Small intestine (tissue), 7 donors: ENCODE measurements around the gene STARD3. TPM values are rescaled to one million over a fixed set of nuclear protein-coding genes. Genes with fewer than 3 reads are reported as not detected.

Experiments
- DNase-seq, 2 donors: peaks; one replicate each; pipeline versions ENCODE4 v3.0.0 to v3.0.0-alpha.2; 2013
- FAIRE-seq: peaks from 2 replicates; lab custom pipeline; 2012; peaks lifted over from hg19 to GRCh38; lab: Jason Lieb, UNC
- H3K27ac ChIP-seq, 3 donors: one replicate each; pipeline ENCODE4 v1.5.1; 2013; ENCODE audit warnings: low read length in 2 of 3, mild to moderate bottlenecking in 2 of 3, control low read depth in 1 of 3, inconsistent platforms in 1 of 3, low read depth in 1 of 3, moderate library complexity in 1 of 3
- H3K27me3 ChIP-seq, 3 donors: one replicate each; pipeline ENCODE4 v1.6.1; 2013; ENCODE audit warnings: low read length in 3 of 3, inconsistent platforms in 1 of 3; ENCODE audit not compliant: control insufficient read depth in 3 of 3, insufficient read depth in 3 of 3
- H3K36me3 ChIP-seq, 3 donors: one replicate each; pipeline ENCODE4 v1.6.1; 2013; ENCODE audit warnings: low read length in 3 of 3, inconsistent platforms in 1 of 3, low read depth in 1 of 3, mild to moderate bottlenecking in 1 of 3, moderate library complexity in 1 of 3; ENCODE audit not compliant: control insufficient read depth in 3 of 3, insufficient read depth in 2 of 3
- H3K4me1 ChIP-seq, 3 donors: one replicate each; pipeline ENCODE4 v1.6.1; 2013; ENCODE audit warnings: low read length in 2 of 3, inconsistent platforms in 1 of 3, low read depth in 1 of 3, mild to moderate bottlenecking in 1 of 3, moderate library complexity in 1 of 3; ENCODE audit not compliant: control insufficient read depth in 3 of 3, insufficient read depth in 2 of 3
- H3K4me3 ChIP-seq, 3 donors: one replicate each; pipeline ENCODE4 v1.5.1; 2013; ENCODE audit warnings: low read length in 3 of 3, control low read depth in 1 of 3, inconsistent platforms in 1 of 3, low read depth in 1 of 3, mild to moderate bottlenecking in 1 of 3, moderate library complexity in 1 of 3
- H3K9me3 ChIP-seq, 2 donors: one replicate each; pipeline ENCODE4 v1.6.1; 2013; ENCODE audit warnings: low read depth in 1 of 2, low read length in 1 of 2; ENCODE audit not compliant: control insufficient read depth in 2 of 2, insufficient read depth in 1 of 2
- WGBS, 3 donors: extraction: QIAGEN DNeasy Blood & Tissue Kit; methylation state at CpG; one replicate each; pipeline ENCODE4 v1.1.7; 2013; 5-methylcytosine and 5-hydroxymethylcytosine counted together
- polyA plus RNA-seq, 4 donors: library from polyadenylated mRNA; stranded (reverse) in 3 of 4; unstranded in 1 of 4; fragments of 200-250 nt in 3 of 4; fragments of 120-200 nt in 1 of 4; gene quantifications; one replicate each; pipeline versions ENCODE4 v1.2.1 to v1.2.3, GENCODE V29; 2013
- donor health status: healthy with polysubstance abuse.
- donor health status: control.
- donor health status: control.
- donor health status: Bipolar disorder and iron deficiency.
- donor health status: healthy.

STARD3 gene
- polyA plus RNA-seq, 4 donors = 56.0 to 80.2 (median 67.6) TPM

DNA sequence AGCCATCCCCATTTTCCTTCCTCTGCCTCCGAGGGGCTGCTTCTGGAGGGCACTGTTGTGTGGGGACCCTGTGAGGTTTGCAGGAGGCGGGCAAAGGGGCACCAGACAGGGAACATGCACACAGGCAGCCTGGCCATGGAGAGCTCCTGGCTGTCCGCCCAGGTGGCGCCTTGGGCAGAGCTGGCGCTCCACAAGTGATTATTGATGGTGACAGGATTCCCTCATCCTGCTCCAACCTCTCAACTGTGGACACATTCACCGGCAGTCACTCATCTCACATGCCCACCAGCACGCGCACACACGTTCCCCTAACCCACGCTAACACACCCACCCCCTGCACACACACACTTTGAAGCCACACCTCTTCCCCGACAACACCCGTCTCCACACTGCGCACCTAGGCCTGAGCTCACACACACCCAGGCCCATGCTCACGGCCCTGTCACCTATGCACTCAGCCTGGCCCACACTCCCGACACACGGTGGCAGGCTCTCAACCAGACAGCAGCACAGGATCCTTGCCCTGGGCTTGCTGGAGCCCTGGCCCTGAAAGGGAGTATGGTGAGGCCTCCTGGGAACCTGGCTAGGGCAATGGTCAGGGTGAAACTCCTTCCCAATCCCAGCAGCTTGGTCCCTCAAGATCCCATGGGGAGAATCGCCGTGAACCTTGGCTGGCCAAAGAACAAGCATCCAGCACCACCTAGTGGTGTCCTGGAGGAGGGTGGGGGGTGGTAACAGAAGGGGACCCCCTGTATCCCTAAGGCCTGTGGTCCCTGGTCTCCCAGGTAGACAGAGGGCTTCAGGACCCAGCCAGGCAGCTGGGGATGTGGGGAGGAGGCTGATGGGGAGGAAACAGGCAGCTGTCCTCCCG lies 34.9 kb downstream of the STARD3 start:
- peaks cover 0 to 29% (median 0%) of the 10 kb centered on the region in 3 donors for H3K36me3 ChIP-seq
- H3K27ac ChIP-seq = peak overlapping the region in 2 of 3 donors; percentile 21 to 51
- FAIRE-seq (no peak), DNase-seq (peak; percentile 81 to 84)
- H3K9me3 ChIP-seq = no peaks in the 10 kb centered on the region
- no peak overlapping the region for H3K4me3 ChIP-seq
- WGBS, 3 donors = 17 to 45% (median 23%) methylated on average over 19 of the region's 19 CpGs
- peaks cover 2 to 59% (median 8%) of the 10 kb centered on the region in 3 donors for H3K4me1 ChIP-seq
- peaks cover 0 to 14% (median 2%) of the 10 kb centered on the region in 3 donors for H3K27me3 ChIP-seq

- FAIRE-seq = no peak
- peaks cover 0 to 36% (median 0%) of the 10 kb centered on the region in 3 donors for H3K36me3 ChIP-seq
- no peaks in the 10 kb centered on the region for H3K9me3 ChIP-seq
- no peak for DNase-seq
- peaks cover 0 to 7% (median 2%) of the 10 kb centered on the region in 3 donors for H3K27me3 ChIP-seq
- no peak overlapping the region for H3K4me3 ChIP-seq
- peak overlapping the region in 2 of 3 donors; percentile 21 to 51 for H3K27ac ChIP-seq
- H3K4me1 ChIP-seq = peaks cover 2 to 59% (median 6%) of the 10 kb centered on the region in 3 donors
- WGBS, 3 donors = 78 to 83% (median 81%) methylated on average over 10 to 15 of the region's 15 CpGs
Measured at GRCh38 chr17:39672522-39673334, 35.8 kb downstream of the STARD3 start.

- Histone ChIP-seq H3K27ac (no peak overlapping the region), H3K27me3 (peaks cover 0 to 5% (median 2%) of the 10 kb centered on the region in 3 donors), H3K9me3 (no peaks in the 10 kb centered on the region), H3K4me1 (peaks cover 2 to 64% (median 11%) of the 10 kb centered on the region in 3 donors), H3K4me3 (no peak overlapping the region), H3K36me3 (peaks cover 0 to 38% (median 0%) of the 10 kb centered on the region in 3 donors)
- FAIRE-seq = no peak
- 82 to 84% (median 83%) methylated on average over 13 of the region's 13 CpGs for WGBS, 3 donors
- DNase-seq = no peak
Measured at GRCh38 chr17:39673335-39674081, 36.6 kb downstream of the STARD3 start.

DNA sequence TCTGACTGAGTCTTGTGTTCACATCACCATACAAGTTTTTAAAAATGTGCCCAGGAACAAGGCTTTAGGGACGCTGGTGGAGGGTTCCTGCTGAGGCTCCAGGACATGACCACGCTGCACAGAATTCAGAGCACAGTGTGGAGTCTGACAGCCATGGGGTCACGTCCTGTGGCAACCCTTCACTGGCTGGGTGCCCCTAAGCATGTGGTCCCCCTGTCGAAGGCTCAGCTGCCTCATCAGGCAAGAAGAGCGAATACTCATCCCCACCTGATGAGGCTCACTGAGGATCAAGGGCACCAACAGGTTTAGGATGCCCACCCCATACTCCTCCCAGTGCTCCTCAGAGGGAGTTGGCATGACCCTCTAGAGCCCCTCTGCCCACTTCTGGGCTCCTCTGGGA lies 37.2 kb downstream of the STARD3 start:
- WGBS, 3 donors = 79 to 85% (median 85%) methylated on average over 5 of the region's 5 CpGs
- DNase-seq (peak in 1 of 2 donors; percentile 11), FAIRE-seq (no peak)
- no peaks in the 10 kb centered on the region for H3K9me3 ChIP-seq
- H3K27me3 ChIP-seq = peaks cover 0 to 2% (median 0%) of the 10 kb centered on the region in 3 donors
- H3K27ac ChIP-seq = peak overlapping the region in 1 of 3 donors; percentile 86
- no peak overlapping the region for H3K4me3 ChIP-seq
- peaks cover 5 to 69% (median 11%) of the 10 kb centered on the region in 3 donors for H3K4me1 ChIP-seq
- H3K36me3 ChIP-seq = peaks cover 0 to 41% (median 0%) of the 10 kb centered on the region in 3 donors

DNA sequence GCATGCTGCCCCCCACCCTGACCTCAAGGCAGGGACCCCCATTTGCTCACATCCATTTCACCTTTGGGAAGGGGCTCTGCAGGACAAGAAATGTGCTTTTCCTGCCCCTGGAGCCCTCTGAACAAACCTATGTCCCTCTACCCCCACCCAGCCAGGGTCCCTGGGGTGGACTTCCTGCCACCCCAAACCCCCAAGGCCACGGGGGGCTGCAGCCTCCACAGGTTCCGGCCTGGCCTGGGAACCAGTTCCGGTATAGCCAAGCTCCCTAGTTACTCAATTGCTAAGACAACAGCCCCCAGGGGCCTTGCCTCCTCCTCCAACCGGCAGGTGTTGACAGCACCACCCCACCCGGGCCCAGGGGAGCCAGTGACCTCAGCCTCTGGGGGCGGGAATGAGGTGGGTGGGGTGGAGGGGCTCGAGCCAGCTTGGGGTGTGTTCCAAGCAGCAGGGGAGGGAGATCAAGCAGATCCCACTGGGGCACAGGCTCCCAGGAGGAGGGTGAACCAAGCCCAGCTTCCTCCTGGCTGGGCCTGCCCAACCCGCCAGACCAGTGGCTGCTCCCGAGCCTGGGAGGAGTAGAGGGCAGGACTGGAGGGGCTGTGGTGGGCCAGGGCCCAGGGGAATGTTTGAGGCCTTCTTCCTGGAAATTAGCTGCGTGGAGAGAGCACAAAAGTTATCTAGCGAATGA lies 37.9 kb downstream of the STARD3 start:
- H3K27me3 ChIP-seq = peaks cover 0 to 2% (median 0%) of the 10 kb centered on the region in 3 donors
- no peaks in the 10 kb centered on the region for H3K9me3 ChIP-seq
- WGBS, 3 donors = 13 to 34% (median 24%) methylated on average over 9 to 11 of the region's 11 CpGs
- H3K27ac ChIP-seq = peak overlapping the region; percentile 7 to 86 (median 70)
- peaks cover 6 to 75% (median 12%) of the 10 kb centered on the region in 3 donors for H3K4me1 ChIP-seq
- FAIRE-seq (no peak), DNase-seq (peak in 1 of 2 donors; percentile 91)
- no peak overlapping the region for H3K4me3 ChIP-seq
- H3K36me3 ChIP-seq = peaks cover 0 to 47% (median 0%) of the 10 kb centered on the region in 3 donors

GRCh38 chr17:39675390-39676082 lies 38.6 kb downstream of the STARD3 start:
- no peak for FAIRE-seq
- no peak for DNase-seq
- peak overlapping the region; percentile 56 to 86 (median 70) for H3K27ac ChIP-seq
- H3K4me3 ChIP-seq = no peak overlapping the region
- no peaks in the 10 kb centered on the region for H3K9me3 ChIP-seq
- peaks cover 0 to 53% (median 0%) of the 10 kb centered on the region in 3 donors for H3K36me3 ChIP-seq
- WGBS, 3 donors = 21 to 62% (median 38%) methylated on average over 9 to 10 of the region's 10 CpGs
- peaks cover 6 to 82% (median 14%) of the 10 kb centered on the region in 3 donors for H3K4me1 ChIP-seq
- H3K27me3 ChIP-seq = no peaks in the 10 kb centered on the region

DNA sequence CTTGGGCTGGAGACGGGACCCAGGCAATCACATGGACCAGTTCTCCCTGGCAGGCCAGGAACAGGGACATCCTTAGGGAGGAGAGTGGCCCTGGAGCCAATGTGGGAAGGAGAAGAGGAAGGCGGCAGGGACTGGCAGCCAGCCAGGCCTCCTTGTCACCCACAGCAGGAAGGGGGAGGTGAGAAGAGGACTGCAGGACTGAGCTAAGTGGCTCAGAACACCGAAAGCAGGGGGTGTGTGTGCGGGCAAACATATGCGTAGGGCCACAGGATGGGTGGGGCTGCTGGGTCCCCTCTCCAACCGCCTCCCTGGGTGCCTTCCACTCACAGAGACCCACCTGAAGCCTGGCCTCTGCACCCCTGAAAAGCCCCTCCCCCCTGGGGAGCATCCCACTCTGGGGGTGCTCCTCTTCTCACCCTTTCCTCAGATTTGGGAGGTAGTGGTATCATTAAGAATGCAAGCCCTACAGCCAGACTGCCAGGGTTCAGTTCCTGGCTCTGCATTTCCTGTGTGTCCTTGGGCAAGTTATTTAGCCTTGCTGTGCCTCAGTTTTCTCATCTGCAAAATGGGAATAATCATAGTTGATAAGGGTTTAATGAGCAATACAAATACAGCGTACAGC lies 39.4 kb downstream of the STARD3 start:
- H3K4me1 ChIP-seq = peaks cover 6 to 89% (median 14%) of the 10 kb centered on the region in 3 donors
- no peaks in the 10 kb centered on the region for H3K9me3 ChIP-seq
- H3K27me3 ChIP-seq = no peaks in the 10 kb centered on the region
- FAIRE-seq (no peak), DNase-seq (peak; percentile 79 to 86)
- peak overlapping the region; percentile 56 to 86 (median 70) for H3K27ac ChIP-seq
- WGBS, 3 donors = 16 to 43% (median 27%) methylated on average over 7 of the region's 7 CpGs
- H3K4me3 ChIP-seq = no peak overlapping the region
- peaks cover 0 to 61% (median 0%) of the 10 kb centered on the region in 3 donors for H3K36me3 ChIP-seq
